Neural cell (in vitro differentiated cells): ENCODE data around the gene FARSA. TPM values are rescaled to one million over a fixed set of nuclear protein-coding genes. Genes with fewer than 3 reads are reported as not detected.

ENCODE experiments used
- H2AFZ ChIP-seq: fragments of 200-600, 300-800 bp; sonication (generic), shearing (Covaris generic); 2 replicates; pipeline ENCODE4 v1.6.0; 2014; ENCODE audit warnings: low read depth, mild to moderate bottlenecking, antibody characterized with exemption, low read length, moderate library complexity
- H3F3A ChIP-seq: fragments of 200-600 bp; shearing (Covaris generic); 2 replicates; pipeline ENCODE4 v1.6.1; 2016; ENCODE audit warnings: mild to moderate bottlenecking, moderate library complexity, mixed read lengths, antibody characterized with exemption, low read length; ENCODE audit not compliant: insufficient read depth, poor library complexity, severe bottlenecking
- H3K27ac ChIP-seq: fragments of 200-600, 300-800 bp; sonication (generic), shearing (Covaris generic); 2 replicates; pipeline ENCODE4 v1.5.1; 2014; ENCODE audit warnings: mild to moderate bottlenecking, low read length, moderate library complexity
- H3K27me3 ChIP-seq: fragments of 300-800, 200-600 bp; sonication (generic), shearing (Covaris generic); 2 replicates; pipeline ENCODE4 v1.6.0; 2014; ENCODE audit warnings: mild to moderate bottlenecking, low read depth, low read length, moderate library complexity; ENCODE audit not compliant: insufficient read depth
- H3K36me3 ChIP-seq: fragments of 300-800, 200-600 bp; sonication (generic), shearing (Covaris generic); 2 replicates; pipeline ENCODE4 v1.5.1; 2014; ENCODE audit warnings: mild to moderate bottlenecking, antibody characterized with exemption, low read length, moderate library complexity; ENCODE audit not compliant: insufficient read depth
- H3K4me2 ChIP-seq: fragments of 300-800, 200-600 bp; sonication (generic), shearing (Covaris generic); 2 replicates; pipeline ENCODE4 v1.6.0; 2014; ENCODE audit warnings: mild to moderate bottlenecking, low read length
- H3K4me3 ChIP-seq: fragments of 300-800, 200-600 bp; sonication (generic), shearing (Covaris generic); 2 replicates; pipeline ENCODE4 v1.5.1; 2014; ENCODE audit warnings: mild to moderate bottlenecking, low read length, moderate library complexity
- H3K79me2 ChIP-seq: fragments of 200-600 bp; shearing (Covaris generic); replicated peaks from 2 replicates; pipeline ENCODE4 v1.6.0; 2014; ENCODE audit warnings: mild to moderate bottlenecking, low read length, moderate library complexity; ENCODE audit not compliant: insufficient read depth
- H3K9ac ChIP-seq: fragments of 300-800, 200-600 bp; sonication (generic), shearing (Covaris generic); 2 replicates; pipeline ENCODE4 v1.6.1; 2016; ENCODE audit warnings: mild to moderate bottlenecking, low read length, mixed read lengths
- H3K9me2 ChIP-seq: fragments of 200-600 bp; shearing (Covaris generic); 2 replicates; pipeline ENCODE4 v1.6.1; 2016; ENCODE audit warnings: mild to moderate bottlenecking, low read length, mixed read lengths; ENCODE audit not compliant: insufficient read depth
- H3K9me3 ChIP-seq: fragments of 200-600, 300-800 bp; sonication (generic), shearing (Covaris generic); 2 replicates; pipeline ENCODE4 v1.6.1; 2016; ENCODE audit warnings: mild to moderate bottlenecking, mixed run types, low read length, moderate library complexity, mixed read lengths
- H4K20me1 ChIP-seq: fragments of 200-600 bp; shearing (Covaris generic); 2 replicates; pipeline ENCODE4 v1.6.1; 2016; ENCODE audit warnings: mild to moderate bottlenecking, mixed run types; ENCODE audit not compliant: insufficient read depth
- CTCF ChIP-seq: fragments of 450-650 bp; IDR thresholded peaks from 2 replicates; pipeline ENCODE4 v1.5.1; 2014; ENCODE audit warnings: antibody characterized with exemption, mild to moderate bottlenecking, moderate library complexity; ENCODE audit not compliant: poor library complexity, severe bottlenecking
- EP300 ChIP-seq: fragments of 450-650 bp; conservative IDR thresholded peaks from 2 replicates; pipeline ENCODE4 v1.6.1; 2014; ENCODE audit warnings: antibody characterized with exemption, mild to moderate bottlenecking, moderate library complexity; ENCODE audit not compliant: poor library complexity, severe bottlenecking
- EZH2 ChIP-seq: fragments of 200-600, 300-800 bp; shearing (Covaris generic), sonication (generic); IDR thresholded peaks from 2 replicates; pipeline ENCODE4 v1.6.1; 2014; ENCODE audit warnings: antibody characterized with exemption, low read length, borderline replicate concordance, mild to moderate bottlenecking; ENCODE audit not compliant: insufficient read depth, poor library complexity, severe bottlenecking
- MXI1 ChIP-seq: fragments of 450-650 bp; conservative IDR thresholded peaks from 2 replicates; pipeline ENCODE4 v1.6.1; 2014; ENCODE audit warnings: antibody characterized with exemption, mild to moderate bottlenecking; ENCODE audit not compliant: poor library complexity, severe bottlenecking
- POLR2AphosphoS5 ChIP-seq: IDR thresholded peaks from 2 replicates; pipeline ENCODE4 v1.6.1; 2012
- RAD21 ChIP-seq: fragments of 450-650 bp; conservative IDR thresholded peaks from 2 replicates; pipeline ENCODE4 v1.6.1; 2014; ENCODE audit warnings: antibody characterized with exemption, mild to moderate bottlenecking, moderate library complexity
- REST ChIP-seq: IDR thresholded peaks from 2 replicates; pipeline ENCODE4 v1.6.1; 2012; ENCODE audit warnings: borderline replicate concordance
- SMC3 ChIP-seq: fragments of 450-650 bp; conservative IDR thresholded peaks from 2 replicates; pipeline ENCODE4 v1.6.1; 2014; ENCODE audit warnings: antibody characterized with exemption, mild to moderate bottlenecking, moderate library complexity; ENCODE audit not compliant: poor library complexity
- TAF1 ChIP-seq: IDR thresholded peaks from 2 replicates; pipeline ENCODE4 v1.6.1; 2012; ENCODE audit warnings: low read depth
- polyA plus RNA-seq: library from polyadenylated mRNA; depleted of rRNA; stranded (reverse); fragments of >200 nt; gene quantifications from 2 replicates; pipeline ENCODE4 v1.2.3, GENCODE V29; 2014

Gene FARSA
- polyA plus RNA-seq, 1 donor from 2014 or later = 47.6 TPM

GRCh38 chr19:12882589-12882988 lies 50.9 kb downstream of the FARSA start:
- Histone ChIP-seq H3K9me3 (no peaks in the 10 kb centered on the region), H3K9ac (no peak overlapping the region), H3K36me3 (no peaks in the 10 kb centered on the region), H3K27me3 (peaks cover 55% of the 10 kb centered on the region), H4K20me1 (no peaks in the 10 kb centered on the region), H3K4me3 (no peak overlapping the region), H3K27ac (no peak overlapping the region), H3F3A (no peaks in the 10 kb centered on the region), H3K79me2 (no peaks in the 10 kb centered on the region), H3K9me2 (no peaks in the 10 kb centered on the region), H3K4me2 (no peak overlapping the region), H2AFZ (no peak overlapping the region)
- TF ChIP-seq POLR2AphosphoS5 (no peak), TAF1 (no peak), EP300 (no peak), RAD21 (no peak)

- Histone ChIP-seq H3K27ac (no peak within 1 kb of the TSS), H3K27me3 (peaks cover 42% of the 10 kb centered on the region), H3F3A (no peaks in the 10 kb centered on the region), H3K36me3 (no peaks in the 10 kb centered on the region), H3K4me3 (peak within 1 kb of the TSS; percentile 59), H2AFZ (no peak within 1 kb of the TSS), H3K79me2 (no peaks in the 10 kb centered on the region), H3K9me3 (no peaks in the 10 kb centered on the region), H3K9ac (peak within 1 kb of the TSS; percentile 16), H3K4me2 (no peak within 1 kb of the TSS), H3K9me2 (no peaks in the 10 kb centered on the region), H4K20me1 (no peaks in the 10 kb centered on the region)
- TF ChIP-seq TAF1 (no peak), RAD21 (no peak), POLR2AphosphoS5 (no peak), REST (no peak), SMC3 (no peak), EP300 (no peak), MXI1 (no peak), EZH2 (no peak), CTCF (no peak)
These were observed 52.2 kb downstream of the FARSA start, which contains the start of gene DNASE2 for GRCh38 chr19:12881172-12881808. DNASE2 (minus strand) TSS chr19:12881449; CDS start chr19:12881375, 74 bp downstream.
